Neural progenitor cell (in vitro differentiated cells): ENCODE results near the gene GRM8.

Experiments
- EZH2 ChIP-seq: fragments of 200-600 bp; sonication (generic); IDR thresholded peaks from 2 replicates; pipeline ENCODE4 v1.6.1; 2017; ENCODE audit warnings: antibody characterized with exemption, mild to moderate bottlenecking, moderate library complexity
- EZH2phosphoT487 ChIP-seq: fragments of 200-600 bp; sonication (generic); IDR thresholded peaks from 2 replicates; pipeline ENCODE4 v1.6.1; 2017; ENCODE audit warnings: antibody characterized with exemption
- TF ChIP-seq, protein P1 (sequence below): fragments of 200-600 bp; sonication (generic); IDR thresholded peaks from 2 replicates; pipeline ENCODE4 v1.5.1; 2017; ENCODE audit warnings: antibody characterized with exemption, mild to moderate bottlenecking

DNA sequence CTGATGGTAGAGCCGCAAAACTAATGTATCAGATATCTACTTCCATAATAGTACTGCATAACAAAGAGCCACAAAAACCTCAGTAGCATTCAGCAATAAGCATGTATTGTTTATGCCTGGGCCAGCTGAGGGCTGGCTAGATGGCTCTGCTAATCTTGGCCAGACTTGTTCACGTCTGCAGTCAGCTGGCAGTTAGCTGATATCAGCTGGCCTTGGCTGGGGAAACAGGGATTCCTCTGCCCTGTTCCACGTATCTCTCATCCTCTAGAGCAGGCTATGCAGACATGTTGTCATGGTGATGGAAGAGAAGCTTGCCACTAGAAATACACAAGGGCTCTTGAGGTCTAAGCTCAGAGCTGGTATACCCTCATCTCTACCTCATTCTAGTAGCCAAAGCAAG is 62.9 kb downstream of the GRM8 start:
- TF ChIP-seq EZH2phosphoT487: no peak
- TF ChIP-seq, protein P1, sequence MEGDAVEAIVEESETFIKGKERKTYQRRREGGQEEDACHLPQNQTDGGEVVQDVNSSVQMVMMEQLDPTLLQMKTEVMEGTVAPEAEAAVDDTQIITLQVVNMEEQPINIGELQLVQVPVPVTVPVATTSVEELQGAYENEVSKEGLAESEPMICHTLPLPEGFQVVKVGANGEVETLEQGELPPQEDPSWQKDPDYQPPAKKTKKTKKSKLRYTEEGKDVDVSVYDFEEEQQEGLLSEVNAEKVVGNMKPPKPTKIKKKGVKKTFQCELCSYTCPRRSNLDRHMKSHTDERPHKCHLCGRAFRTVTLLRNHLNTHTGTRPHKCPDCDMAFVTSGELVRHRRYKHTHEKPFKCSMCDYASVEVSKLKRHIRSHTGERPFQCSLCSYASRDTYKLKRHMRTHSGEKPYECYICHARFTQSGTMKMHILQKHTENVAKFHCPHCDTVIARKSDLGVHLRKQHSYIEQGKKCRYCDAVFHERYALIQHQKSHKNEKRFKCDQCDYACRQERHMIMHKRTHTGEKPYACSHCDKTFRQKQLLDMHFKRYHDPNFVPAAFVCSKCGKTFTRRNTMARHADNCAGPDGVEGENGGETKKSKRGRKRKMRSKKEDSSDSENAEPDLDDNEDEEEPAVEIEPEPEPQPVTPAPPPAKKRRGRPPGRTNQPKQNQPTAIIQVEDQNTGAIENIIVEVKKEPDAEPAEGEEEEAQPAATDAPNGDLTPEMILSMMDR: no peak
- TF ChIP-seq EZH2: no peak
